DND-41 (cell line): ENCODE results near the gene RRP15.

Source experiments
- ATAC-seq: fragments of 200-7000 bp; cut with Tn5 transposase; 3 replicates; pipeline ENCODE4 v1.9.1; 2021; ENCODE audit warnings: low read depth; ENCODE audit not compliant: insufficient read depth
- DNase-seq: peaks from one replicate; pipeline ENCODE4 v3.0.0-alpha.2; 2020
- H2AFZ ChIP-seq: 2 replicates; pipeline ENCODE4 v1.6.0; 2012; ENCODE audit warnings: low read depth, low read length
- H3K27ac ChIP-seq: 2 replicates; pipeline ENCODE4 v1.5.1; 2012; ENCODE audit warnings: low read length, inconsistent platforms
- H3K27me3 ChIP-seq: fragments of 200-600 bp; sonication (generic); 2 replicates; pipeline ENCODE4 v1.6.0; 2012; ENCODE audit warnings: low read length, mild to moderate bottlenecking, inconsistent platforms; ENCODE audit not compliant: insufficient read depth, poor library complexity
- H3K36me3 ChIP-seq: 2 replicates; pipeline ENCODE4 v1.5.1; 2012; ENCODE audit warnings: low read length, inconsistent platforms; ENCODE audit not compliant: insufficient read depth
- H3K4me1 ChIP-seq: 2 replicates; pipeline ENCODE4 v1.5.1; 2012; ENCODE audit warnings: mild to moderate bottlenecking, low read length; ENCODE audit not compliant: insufficient read depth
- H3K4me2 ChIP-seq: 2 replicates; pipeline ENCODE4 v1.6.0; 2012; ENCODE audit warnings: mild to moderate bottlenecking, moderate library complexity, low read length, inconsistent platforms; ENCODE audit not compliant: insufficient read depth
- H3K4me3 ChIP-seq, 2 experiments: fragments of 200-600 bp in 1 of 2; shearing (Covaris generic) in 1 of 2; 2 replicates each; pipeline ENCODE4 v1.5.1; 2012 to 2016; ENCODE audit warnings: inconsistent platforms in 2 of 2, low read length in 2 of 2, mild to moderate bottlenecking in 2 of 2, low read depth in 1 of 2, moderate library complexity in 1 of 2
- H3K79me2 ChIP-seq: 2 replicates; pipeline ENCODE4 v1.6.0; 2012; ENCODE audit warnings: low read length, inconsistent platforms; ENCODE audit not compliant: insufficient read depth
- H3K9ac ChIP-seq: 2 replicates; pipeline ENCODE4 v1.6.0; 2012; ENCODE audit warnings: low read depth, mild to moderate bottlenecking, inconsistent platforms, low read length, moderate library complexity
- H3K9me3 ChIP-seq: 2 replicates; pipeline ENCODE4 v1.5.1; 2012; ENCODE audit warnings: low read length, moderate library complexity, mild to moderate bottlenecking, inconsistent platforms; ENCODE audit not compliant: insufficient read depth, severe bottlenecking
- H4K20me1 ChIP-seq: 2 replicates; pipeline ENCODE4 v1.6.0; 2012; ENCODE audit warnings: low read length; ENCODE audit not compliant: insufficient read depth
- CTCF ChIP-seq: IDR thresholded peaks from 2 replicates; pipeline ENCODE4 v1.5.1; 2012; ENCODE audit warnings: borderline replicate concordance, low read length, moderate library complexity, mild to moderate bottlenecking; ENCODE audit not compliant: poor library complexity, severe bottlenecking; ENCODE audit errors: extremely low read depth
- EZH2 ChIP-seq: IDR thresholded peaks from 3 replicates; pipeline ENCODE4 v1.6.1; 2012; ENCODE audit warnings: borderline replicate concordance, low read depth, mild to moderate bottlenecking, moderate library complexity, low read length, inconsistent platforms; ENCODE audit not compliant: severe bottlenecking

The RRP15 gene

GRCh38 chr1:218362418-218363076, 77.5 kb downstream of the RRP15 start:
- Histone ChIP-seq H3K4me2 (no peak overlapping the region), H3K79me2 (no peaks in the 10 kb centered on the region), H3K4me3 (no peak overlapping the region), H3K27ac (no peak overlapping the region), H3K9ac (no peak overlapping the region), H3K27me3 (no peaks in the 10 kb centered on the region), H3K36me3 (no peaks in the 10 kb centered on the region), H3K4me1 (no peaks in the 10 kb centered on the region), H3K9me3 (no peaks in the 10 kb centered on the region), H4K20me1 (no peaks in the 10 kb centered on the region), H2AFZ (no peak overlapping the region)
- ATAC-seq: no peak
- DNase-seq: no peak
- TF ChIP-seq CTCF: no peak
- no peak for TF ChIP-seq EZH2

- Histone ChIP-seq H3K4me1 (no peaks in the 10 kb centered on the region), H3K27ac (no peak overlapping the region), H3K4me2 (no peak overlapping the region), H3K36me3 (no peaks in the 10 kb centered on the region), H4K20me1 (no peaks in the 10 kb centered on the region), H3K9ac (no peak overlapping the region), H3K79me2 (no peaks in the 10 kb centered on the region), H2AFZ (no peak overlapping the region), H3K9me3 (no peaks in the 10 kb centered on the region), H3K4me3 (no peak overlapping the region), H3K27me3 (no peaks in the 10 kb centered on the region)
- no peak for DNase-seq
- no peak for ATAC-seq
- TF ChIP-seq EZH2: no peak
- no peak for TF ChIP-seq CTCF
Measured at GRCh38 chr1:218363141-218363540, 78.0 kb downstream of the RRP15 start.

GRCh38 chr1:218364028-218364710, 79.1 kb downstream of the RRP15 start:
- no peak for TF ChIP-seq CTCF
- TF ChIP-seq EZH2: no peak
- Histone ChIP-seq H3K36me3 (no peaks in the 10 kb centered on the region), H3K4me2 (no peak overlapping the region)

More at GRCh38 chr1:218364028-218364710, 79.1 kb downstream of the RRP15 start:
- Histone ChIP-seq H3K9ac (no peak overlapping the region), H3K79me2 (no peaks in the 10 kb centered on the region), H3K9me3 (no peaks in the 10 kb centered on the region), H2AFZ (no peak overlapping the region), H3K4me3 (no peak overlapping the region), H3K27ac (no peak overlapping the region), H3K27me3 (no peaks in the 10 kb centered on the region), H4K20me1 (no peaks in the 10 kb centered on the region), H3K4me1 (no peaks in the 10 kb centered on the region)
- ATAC-seq (no peak), DNase-seq (no peak)
